Measurements from ENCODE around the gene DOK7. TPM values are rescaled to one million over a fixed set of nuclear protein-coding genes. Genes with fewer than 3 reads are reported as not detected.
A peak's percentile ranks its signal among the peaks of the same experiment; 100 is the strongest.

Gene DOK7
- total and polyA plus RNA-seq, 2 of the 4 experiments (the other 2 are of a cell fraction), result not detected

DNA sequence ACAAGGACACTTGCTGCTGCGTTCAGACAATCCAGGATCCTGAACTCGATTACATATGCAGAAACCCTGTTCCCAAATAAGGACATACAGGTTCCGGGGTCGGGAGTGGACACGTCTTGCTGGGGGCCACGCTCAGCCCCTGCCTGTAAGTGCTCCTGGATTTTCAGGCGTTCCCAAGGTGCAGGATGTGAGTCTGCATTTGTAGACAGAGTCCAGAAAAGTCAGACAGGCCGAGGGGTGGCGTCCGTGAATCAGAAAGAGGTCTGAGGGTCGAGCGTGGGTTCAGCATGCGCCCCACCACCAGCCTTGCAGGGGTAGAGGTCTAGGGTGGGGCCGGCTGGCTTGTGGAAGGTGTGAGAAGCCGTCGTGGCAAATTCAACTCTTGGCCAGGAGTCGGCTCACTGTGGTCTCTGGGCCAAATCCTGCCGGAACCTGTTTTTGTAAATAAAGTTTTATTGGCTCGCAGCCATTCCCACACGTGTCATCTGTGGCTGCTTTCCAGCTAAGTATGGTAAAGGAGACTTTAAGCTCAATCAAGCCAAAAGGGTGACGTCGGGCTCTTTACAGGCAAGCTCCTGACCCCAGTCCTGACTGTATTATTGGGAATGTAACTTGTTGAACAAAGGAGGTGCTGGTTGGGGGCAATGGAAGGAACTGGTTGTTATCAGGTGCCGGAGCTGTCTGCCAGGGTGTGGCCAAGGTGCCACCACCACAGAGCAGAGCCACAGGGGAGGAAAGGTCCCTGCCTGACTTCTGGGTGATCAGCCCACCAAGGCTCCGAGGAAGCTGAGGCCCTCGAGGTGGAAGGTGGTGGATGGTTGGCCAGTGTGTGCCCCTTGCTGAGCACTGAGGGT, 7.4 kb downstream of the DOK7 start:
- Histone ChIP-seq H2AK5ac (ENCODE audit: low read depth, low read length) (no peak overlapping the region), H3K27ac (ENCODE audit: insufficient read depth, low read length) (no peak overlapping the region), H2AFZ (replicated peaks; ENCODE audit: low read length, poor library complexity) (no peak overlapping the region), H2BK15ac (ENCODE audit: low read depth, low read length) (no peak overlapping the region), H4K8ac (ENCODE audit: low read depth in 2 of 2, low read length in 2 of 2) (no peak overlapping the region), H4K5ac (ENCODE audit: low read depth, low read length) (no peak overlapping the region), H4K20me1 (ENCODE audit: insufficient read depth, low read length) (0 out of 2 replicates have a peak, but pooled peaks cover 8% of the 10 kb centered on the region), H3K4me1 (ENCODE audit: control insufficient read depth, insufficient read depth, low read length) (no peaks in the 10 kb centered on the region), H3K79me1 (ENCODE audit: low read depth in 1 of 2, low read length in 2 of 2) (no peaks in the 10 kb centered on the region), H2AK9ac (replicated peaks; ENCODE audit: low read depth, low read length, poor library complexity) (no peak overlapping the region), H3K23ac (ENCODE audit: low read depth, low read length) (no peak overlapping the region), H3K27me3 (ENCODE audit: control insufficient read depth, insufficient read depth, low read length) (peaks cover 36% of the 10 kb centered on the region; the same call in 1 of the 2 replicates), H3K18ac (ENCODE audit: low read depth, low read length) (no peak overlapping the region), H3K9me3 (ENCODE audit: control insufficient read depth, insufficient read depth, low read length) (no peaks in the 10 kb centered on the region), H3K36me3 (ENCODE audit: control insufficient read depth, insufficient read depth, low read length) (no peaks in the 10 kb centered on the region), H4K91ac (ENCODE audit: insufficient read depth, low read depth, low read length) (no peak overlapping the region), H3K56ac (ENCODE audit: extremely low read depth, insufficient read depth, low read length) (no peak overlapping the region), H3K9me1 (ENCODE audit: insufficient read depth, low read length) (0 out of 2 replicates have a peak, but pooled peaks cover 5% of the 10 kb centered on the region), H3K4me3 (ENCODE audit: insufficient read depth, low read depth, low read length) (no peak overlapping the region), H3K4me2 (ENCODE audit: low read depth, low read length) (no peak overlapping the region), H3K4ac (ENCODE audit: low read depth, low read length) (no peak overlapping the region), H2BK5ac (ENCODE audit: low read depth, low read length, poor library complexity, severe bottlenecking) (no peak overlapping the region), H2BK20ac (ENCODE audit: low read depth, low read length) (no peak overlapping the region), H3K14ac (replicated peaks; ENCODE audit: low read depth, low read length) (no peak overlapping the region), H2BK120ac (ENCODE audit: low read depth, low read length) (no peak overlapping the region), H3K9ac (ENCODE audit: low read depth, low read length) (no peak overlapping the region)
- ATAC-seq (ENCODE audit: low read depth) (peak; percentile 50; the same call in 1 of the 2 replicates), DNase-seq (peak; percentile 60)
- in situ Hi-C loops (cut with MboI; ENCODE audit: low sequenced_read_pairs) (no loop called here), dilution Hi-C loops (cut with HindIII; ENCODE audit: low sequenced_read_pairs, unreplicated experiment) (no loop called here), intact Hi-C loops (cut with micrococcal nuclease) (no loop called here)
- CTCF ChIA-PET, result interaction anchor here (1.1 kb wide), 1 partner anchor 10 kb away, joined by 9 read pairs; no protein-coding TSS in a partner anchor
- BruUV-seq (replicated peaks), result no TSS peak
- TF ChIP-seq BHLHE40 (IDR thresholded peaks at IDR 0.05; ENCODE audit: low read depth, low read length), result peak; percentile 80
- no peak for TF ChIP-seq SMC3 (IDR thresholded peaks at IDR 0.05; ENCODE audit: low read depth, low read length)
- TF ChIP-seq, protein P1, sequence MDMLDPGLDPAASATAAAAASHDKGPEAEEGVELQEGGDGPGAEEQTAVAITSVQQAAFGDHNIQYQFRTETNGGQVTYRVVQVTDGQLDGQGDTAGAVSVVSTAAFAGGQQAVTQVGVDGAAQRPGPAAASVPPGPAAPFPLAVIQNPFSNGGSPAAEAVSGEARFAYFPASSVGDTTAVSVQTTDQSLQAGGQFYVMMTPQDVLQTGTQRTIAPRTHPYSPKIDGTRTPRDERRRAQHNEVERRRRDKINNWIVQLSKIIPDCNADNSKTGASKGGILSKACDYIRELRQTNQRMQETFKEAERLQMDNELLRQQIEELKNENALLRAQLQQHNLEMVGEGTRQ (IDR thresholded peaks at IDR 0.05; ENCODE audit: low read depth, low read length), result peak; percentile 32; the same call in 1 of the 2 replicates
- WGBS, 2 experiments (ENCODE audit: extremely low coverage in 2 of 2, insufficient read length in 1 of 2), result 50% methylated on average over 11 of the region's 25 CpGs; no CpG with 5 or more reads in 1 of the 2 experiments
- POLR2A ChIA-PET (ENCODE audit: unreplicated experiment), result interaction anchor here (0.6 kb wide), 1 partner anchor 95 kb away, joined by 3 read pairs; no protein-coding TSS in a partner anchor
